ENCODE data around the gene NPAS3.

- TF ChIP-seq CTCF (IDR thresholded peaks at IDR 0.05) (no peak), POLR2A (IDR thresholded peaks at IDR 0.05) (no peak)
These were observed 114.3 kb downstream of the NPAS3 start for GRCh38 chr14:33052943-33053342.
